PC-9 (cell line): ENCODE measurements around the gene TMEM238L.

ENCODE experiments used
- CTCF ChIP-seq: fragments of 200-600 bp; sonication (generic); conservative IDR thresholded peaks from 2 replicates; pipeline ENCODE4 v1.6.1; 2017; ENCODE audit warnings: mixed run types, antibody characterized with exemption, mild to moderate bottlenecking, moderate library complexity
- EZH2 ChIP-seq: fragments of 200-600 bp; sonication (generic); IDR thresholded peaks from 2 replicates; pipeline ENCODE4 v1.8.0; 2017; ENCODE audit warnings: antibody characterized with exemption, low read depth

- TF ChIP-seq CTCF (no peak), EZH2 (no peak)
These were observed at the start of gene TMEM238L for GRCh38 chr17:10803830-10804475.
